NCI-H1105 (cell line): Measurements from ENCODE around the gene CYP19A1.
A peak's percentile ranks its signal among the peaks of the same experiment; 100 is the strongest.

ENCODE experiments used
- DNase-seq: peaks from one replicate; lab custom pipeline; 2025; lab: John Stamatoyannopoulos, UW

The CYP19A1 gene

GRCh38 chr15:51338496-51338895, at the start of gene CYP19A1:
Gene CYP19A1 (minus strand): TSS chr15:51338596. CDS start chr15:51242912, 95,684 bp downstream.
- DNase-seq = no peak

- DNase-seq = no peak
Observed at GRCh38 chr15:51387699-51388041, 49.3 kb upstream of the CYP19A1 start.

GRCh38 chr15:51386960-51387698, 48.7 kb upstream of the CYP19A1 start:
- no peak for DNase-seq

GRCh38 chr15:51386486-51386885, 48.1 kb upstream of the CYP19A1 start:
- DNase-seq = no peak

- no peak for DNase-seq
Observed at GRCh38 chr15:51386029-51386428, 47.6 kb upstream of the CYP19A1 start.

- DNase-seq = no peak
Observed at GRCh38 chr15:51382787-51383186, 44.4 kb upstream of the CYP19A1 start.

GRCh38 chr15:51380999-51381806, 42.8 kb upstream of the CYP19A1 start:
- peak; percentile 28 for DNase-seq

GRCh38 chr15:51379390-51379789, 41.0 kb upstream of the CYP19A1 start:
- DNase-seq = no peak

- no peak for DNase-seq
Observed at GRCh38 chr15:51378406-51378805, 40.0 kb upstream of the CYP19A1 start.

GRCh38 chr15:51377038-51377786, 38.8 kb upstream of the CYP19A1 start:
- no peak for DNase-seq

GRCh38 chr15:51375966-51376640, 37.7 kb upstream of the CYP19A1 start:
- DNase-seq = no peak

- DNase-seq = peak; percentile 67
Observed at GRCh38 chr15:51374131-51374530, 35.7 kb upstream of the CYP19A1 start.

- DNase-seq = no peak
Observed at GRCh38 chr15:51371266-51371665, 32.9 kb upstream of the CYP19A1 start.

- no peak for DNase-seq
Observed at GRCh38 chr15:51369451-51369761, 31.0 kb upstream of the CYP19A1 start.

- DNase-seq = no peak
Observed at GRCh38 chr15:51368751-51369450, 30.5 kb upstream of the CYP19A1 start.

GRCh38 chr15:51368307-51368706, 29.9 kb upstream of the CYP19A1 start:
- DNase-seq = no peak

GRCh38 chr15:51367322-51367976, 29.1 kb upstream of the CYP19A1 start:
- DNase-seq = no peak

- no peak for DNase-seq
Observed at GRCh38 chr15:51366920-51367319, 28.5 kb upstream of the CYP19A1 start.

- no peak for DNase-seq
Observed at GRCh38 chr15:51366071-51366470, 27.7 kb upstream of the CYP19A1 start.

- no peak for DNase-seq
Observed at GRCh38 chr15:51365417-51365816, 27.0 kb upstream of the CYP19A1 start.

GRCh38 chr15:51363383-51363782, 25.0 kb upstream of the CYP19A1 start:
- DNase-seq = no peak
